Measurements from ENCODE around the gene DESI2. TPM values are rescaled to one million over a fixed set of nuclear protein-coding genes. Genes with fewer than 3 reads are reported as not detected.

DESI2 gene
- total and polyA plus RNA-seq, 10 donors = 5.3 to 30.3 (median 19.5) TPM

- intact Hi-C loops (cut with DNase I; ENCODE audit: low total_unique reads) = loop anchor here (5.0 kb wide), 1 partner anchor 196 kb away; no protein-coding TSS in a partner anchor
- H3K4me1 ChIP-seq = peaks cover 15 to 62% (median 39%) of the 10 kb centered on the region in 6 donors
- no peak for DNase-seq
- no peaks in the 10 kb centered on the region for H3K9me3 ChIP-seq
- TF ChIP-seq POLR2AphosphoS5 (IDR thresholded peaks at IDR 0.05) (no peak), CTCF (IDR thresholded peaks at IDR 0.05 in 8 of 11, conservative IDR thresholded peaks at IDR 0.05 in 3 of 11) (no peak), POLR2A (IDR thresholded peaks at IDR 0.05) (no peak)
- H3K4me3 ChIP-seq = peak overlapping the region; percentile 54 to 87 (median 72)
- WGBS, 5 donors = 0 to 2% (median 1%) methylated on average over 25 to 34 of the region's 34 CpGs
- no peaks in the 10 kb centered on the region for H3K27me3 ChIP-seq (replicated peaks in 1 of 7)
- peaks cover 0 to 19% (median 3%) of the 10 kb centered on the region in 6 donors for H3K36me3 ChIP-seq
- H3K27ac ChIP-seq = peak overlapping the region; percentile 74 to 98 (median 96)
Observed at GRCh38 chr1:244653439-244654107, 647 bp downstream of the DESI2 start.

GRCh38 chr1:244654108-244655038 is 1.4 kb downstream of the DESI2 start:
- intact Hi-C loops (cut with DNase I; ENCODE audit: low total_unique reads) = loop anchor here (5.0 kb wide), 1 partner anchor 197 kb away; no protein-coding TSS in a partner anchor

GRCh38 chr1:244655186-244655585 is 2.3 kb downstream of the DESI2 start:
- Histone ChIP-seq H3K27me3 (replicated peaks in 1 of 7) (no peaks in the 10 kb centered on the region), H3K27ac (no peak overlapping the region), H3K4me1 (peaks cover 15 to 65% (median 39%) of the 10 kb centered on the region in 6 donors), H3K36me3 (peaks cover 0 to 31% (median 6%) of the 10 kb centered on the region in 6 donors), H3K4me3 (peak overlapping the region in 1 of 8 donors; percentile 87), H3K9me3 (no peaks in the 10 kb centered on the region)
- WGBS, 5 donors = 93 to 100% (median 100%) methylated on average over 1 of the region's 1 CpG
- TF ChIP-seq POLR2AphosphoS5 (IDR thresholded peaks at IDR 0.05) (no peak), CTCF (IDR thresholded peaks at IDR 0.05 in 8 of 11, conservative IDR thresholded peaks at IDR 0.05 in 3 of 11) (no peak), POLR2A (IDR thresholded peaks at IDR 0.05) (no peak)
- intact Hi-C loops (cut with DNase I; ENCODE audit: low total_unique reads) = no loop called here
- DNase-seq = no peak

More at GRCh38 chr1:244654108-244655038, 1.4 kb downstream of the DESI2 start:
- Histone ChIP-seq H3K4me1 (peaks cover 15 to 65% (median 39%) of the 10 kb centered on the region in 6 donors), H3K4me3 (peak overlapping the region; percentile 54 to 87 (median 72)), H3K9me3 (no peaks in the 10 kb centered on the region), H3K27me3 (replicated peaks in 1 of 7) (no peaks in the 10 kb centered on the region), H3K27ac (peak overlapping the region in 4 of 8 donors; percentile 96 to 98 (median 98)), H3K36me3 (peaks cover 0 to 22% (median 3%) of the 10 kb centered on the region in 6 donors)
- WGBS, 5 donors = 13 to 23% (median 15%) methylated on average over 8 of the region's 8 CpGs
- no peak for DNase-seq
- TF ChIP-seq CTCF (IDR thresholded peaks at IDR 0.05 in 8 of 11, conservative IDR thresholded peaks at IDR 0.05 in 3 of 11) (no peak), POLR2A (IDR thresholded peaks at IDR 0.05) (no peak), POLR2AphosphoS5 (IDR thresholded peaks at IDR 0.05) (no peak)

Measured in spleen (tissue), 11 donors.